ENCODE data around the gene LRIG1. TPM values are rescaled to one million over a fixed set of nuclear protein-coding genes. Genes with fewer than 3 reads are reported as not detected.

LRIG1 gene
- polyA plus RNA-seq, 1 donor from 2014 or later, result 10.6 TPM

GRCh38 chr3:66525771-66526170, 24.9 kb upstream of the LRIG1 start:
- Mint-ChIP-seq H3K4me3 (no peak overlapping the region), H3K27me3 (peaks cover 24% of the 10 kb centered on the region), H3K36me3 (peaks cover 4% of the 10 kb centered on the region), H3K4me1 (peaks cover 0 to 5% (median 4%) of the 10 kb centered on the region in 3 donors), H3K9me3 (peaks cover 0 to 2% (median 0%) of the 10 kb centered on the region in 3 donors), H3K27ac (no peak overlapping the region)

DNA sequence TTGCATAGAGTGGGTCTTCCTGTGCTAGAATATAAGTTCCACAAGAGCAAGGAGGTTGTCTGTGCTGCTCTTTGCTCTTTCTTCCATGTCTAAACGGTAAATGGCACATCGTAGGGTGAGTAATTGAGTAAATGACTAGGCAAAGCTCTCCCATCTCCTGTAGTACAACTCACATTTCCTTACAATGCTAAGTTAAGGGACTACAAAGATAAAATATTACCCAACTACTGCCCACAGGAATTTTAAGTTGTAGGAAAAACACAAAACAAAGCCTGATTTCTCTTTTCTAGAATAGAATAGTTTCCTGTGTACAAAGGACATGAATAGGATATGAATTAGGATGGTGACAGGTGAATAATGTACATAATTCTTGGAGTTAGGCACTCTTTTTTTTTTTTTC, 19.9 kb upstream of the LRIG1 start:
- H3K27ac Mint-ChIP-seq, result peak overlapping the region in 1 of 3 donors; percentile 1
- H3K9me3 Mint-ChIP-seq, result peaks cover 0 to 2% (median 0%) of the 10 kb centered on the region in 3 donors
- H3K4me3 Mint-ChIP-seq, result no peak overlapping the region
- H3K4me1 Mint-ChIP-seq, result peaks cover 0 to 5% (median 4%) of the 10 kb centered on the region in 3 donors
- peaks cover 2% of the 10 kb centered on the region for H3K36me3 Mint-ChIP-seq
- peaks cover 23% of the 10 kb centered on the region for H3K27me3 Mint-ChIP-seq

GRCh38 chr3:66518644-66519043, 17.8 kb upstream of the LRIG1 start:
- H3K9me3 Mint-ChIP-seq, result peaks cover 0 to 2% (median 0%) of the 10 kb centered on the region in 3 donors
- peaks cover 10% of the 10 kb centered on the region for H3K27me3 Mint-ChIP-seq
- no peak overlapping the region for H3K27ac Mint-ChIP-seq
- H3K36me3 Mint-ChIP-seq, result no peaks in the 10 kb centered on the region
- H3K4me1 Mint-ChIP-seq, result no peaks in the 10 kb centered on the region
- no peak overlapping the region for H3K4me3 Mint-ChIP-seq

- H3K9me3 Mint-ChIP-seq, result peaks cover 0 to 2% (median 0%) of the 10 kb centered on the region in 3 donors
- H3K27me3 Mint-ChIP-seq, result peaks cover 10% of the 10 kb centered on the region
- no peak overlapping the region for H3K4me3 Mint-ChIP-seq
- H3K4me1 Mint-ChIP-seq, result no peaks in the 10 kb centered on the region
- peak overlapping the region in 1 of 3 donors; percentile 15 for H3K27ac Mint-ChIP-seq
- no peaks in the 10 kb centered on the region for H3K36me3 Mint-ChIP-seq
These were observed 17.3 kb upstream of the LRIG1 start for GRCh38 chr3:66518126-66518525.

DNA sequence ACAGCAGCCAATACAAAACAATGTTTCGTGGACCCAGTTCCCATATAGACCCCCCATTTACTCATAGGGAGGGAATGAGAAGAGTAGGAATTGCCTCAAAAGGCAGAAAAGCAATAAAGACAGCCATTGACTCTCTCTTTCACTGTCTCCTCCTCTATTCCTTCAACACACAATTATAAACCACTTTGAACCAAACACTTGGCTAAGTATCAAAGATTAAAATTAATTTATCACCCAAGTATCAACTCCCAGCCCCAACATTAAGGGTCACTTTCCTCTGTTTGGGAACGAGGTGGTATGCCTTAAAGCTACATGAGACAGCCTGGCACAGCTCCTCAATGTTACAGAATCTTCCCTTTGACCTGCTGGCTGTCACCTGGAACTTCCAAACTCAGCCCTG, 16.4 kb upstream of the LRIG1 start:
- no peak overlapping the region for H3K4me3 Mint-ChIP-seq
- H3K36me3 Mint-ChIP-seq, result no peaks in the 10 kb centered on the region
- no peak overlapping the region for H3K27ac Mint-ChIP-seq
- H3K27me3 Mint-ChIP-seq, result peaks cover 12% of the 10 kb centered on the region
- H3K4me1 Mint-ChIP-seq, result no peaks in the 10 kb centered on the region
- H3K9me3 Mint-ChIP-seq, result peaks cover 0 to 2% (median 0%) of the 10 kb centered on the region in 3 donors

DNA sequence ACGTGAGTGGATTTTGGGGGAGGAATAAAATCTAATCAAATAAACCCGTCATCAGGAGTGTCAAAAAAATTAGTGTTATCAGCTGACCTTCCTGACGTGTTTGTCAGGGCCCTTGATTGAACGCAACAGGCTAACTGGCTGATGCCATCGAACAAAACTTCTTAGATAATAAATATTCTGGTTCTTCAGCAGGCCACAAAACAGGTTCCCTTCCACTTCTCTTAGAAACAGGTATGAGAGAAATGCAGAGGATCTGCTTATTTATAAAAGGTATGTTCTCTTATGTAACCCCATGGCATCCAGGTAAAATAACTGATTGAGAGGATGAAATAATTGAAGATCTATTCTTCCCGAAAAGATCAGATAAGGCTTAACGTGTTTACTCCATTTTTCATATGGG, 7.6 kb upstream of the LRIG1 start:
- H3K36me3 Mint-ChIP-seq, result no peaks in the 10 kb centered on the region
- H3K9me3 Mint-ChIP-seq, result no peaks in the 10 kb centered on the region
- peaks cover 4% of the 10 kb centered on the region for H3K27me3 Mint-ChIP-seq
- no peak overlapping the region for H3K4me3 Mint-ChIP-seq
- no peak overlapping the region for H3K27ac Mint-ChIP-seq
- H3K4me1 Mint-ChIP-seq, result no peaks in the 10 kb centered on the region

- no peaks in the 10 kb centered on the region for H3K9me3 Mint-ChIP-seq
- H3K4me3 Mint-ChIP-seq, result no peak overlapping the region
- no peaks in the 10 kb centered on the region for H3K36me3 Mint-ChIP-seq
- peaks cover 2% of the 10 kb centered on the region for H3K27me3 Mint-ChIP-seq
- peaks cover 0 to 4% (median 0%) of the 10 kb centered on the region in 3 donors for H3K4me1 Mint-ChIP-seq
- H3K27ac Mint-ChIP-seq, result no peak overlapping the region
These were observed 6.8 kb upstream of the LRIG1 start for GRCh38 chr3:66507423-66508260.

DNA sequence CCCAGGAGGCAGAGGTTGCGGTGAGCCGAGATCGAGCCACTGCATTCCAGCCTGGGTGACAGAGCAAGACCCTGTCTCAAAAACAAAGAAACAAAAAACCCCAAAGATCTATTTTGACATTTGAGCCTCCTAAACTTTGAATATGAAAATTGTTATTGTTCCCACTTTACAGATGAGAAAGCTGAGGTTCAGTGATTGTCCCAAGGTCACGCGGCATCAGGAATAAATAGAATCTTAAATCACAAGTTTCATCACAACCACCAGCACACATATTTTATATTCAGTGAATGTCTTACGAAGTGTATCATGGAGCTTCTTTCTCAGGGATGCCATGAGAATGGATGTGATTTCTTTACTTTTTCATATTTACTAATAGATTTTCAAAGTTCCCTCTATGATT, 5.3 kb upstream of the LRIG1 start:
- H3K4me1 Mint-ChIP-seq, result peaks cover 0 to 8% (median 6%) of the 10 kb centered on the region in 3 donors
- H3K4me3 Mint-ChIP-seq, result no peak overlapping the region
- peaks cover 2% of the 10 kb centered on the region for H3K36me3 Mint-ChIP-seq
- H3K9me3 Mint-ChIP-seq, result no peaks in the 10 kb centered on the region
- no peak overlapping the region for H3K27ac Mint-ChIP-seq
- peaks cover 2% of the 10 kb centered on the region for H3K27me3 Mint-ChIP-seq

DNA sequence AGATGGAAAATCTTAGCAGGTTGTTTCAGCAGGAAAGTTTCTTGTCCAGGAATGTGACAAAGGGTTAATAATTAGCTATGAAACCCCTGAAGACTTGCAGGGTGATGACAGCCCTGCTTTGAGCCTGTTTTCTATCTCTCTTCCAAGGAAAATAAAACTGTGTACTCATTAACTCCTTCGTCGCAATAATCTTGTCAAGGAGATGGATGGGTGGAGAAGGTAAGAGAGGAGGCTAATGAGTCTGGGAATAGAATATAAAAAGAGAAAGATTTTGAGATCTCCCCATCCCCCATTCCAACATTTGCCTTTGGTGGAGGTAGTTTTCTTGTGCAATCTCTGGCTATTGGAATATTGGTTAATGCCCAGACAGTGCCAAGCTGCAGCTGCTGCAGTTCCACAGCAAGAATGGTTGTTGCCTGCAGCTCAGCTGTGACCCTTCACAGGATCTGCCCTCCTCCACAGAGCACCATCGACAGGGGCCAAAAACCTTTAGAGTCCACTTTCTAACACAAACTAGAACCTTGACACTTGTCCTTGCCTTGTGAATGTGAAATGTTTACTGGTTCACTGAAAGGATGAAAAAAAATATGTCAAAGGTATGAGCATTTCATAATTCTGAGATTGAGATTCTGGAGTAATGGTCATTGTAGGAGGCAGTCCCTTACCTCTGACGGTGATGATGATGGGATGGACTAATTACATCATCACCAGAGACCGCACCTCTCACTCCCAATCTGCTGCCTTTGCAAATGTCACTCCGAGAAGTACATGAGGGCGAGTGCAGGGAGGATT, 4.2 kb upstream of the LRIG1 start:
- H3K4me3 Mint-ChIP-seq, result peak overlapping the region in 1 of 4 donors; percentile 44
- H3K9me3 Mint-ChIP-seq, result no peaks in the 10 kb centered on the region
- H3K27ac Mint-ChIP-seq, result no peak overlapping the region
- peaks cover 2% of the 10 kb centered on the region for H3K36me3 Mint-ChIP-seq
- H3K27me3 Mint-ChIP-seq, result peaks cover 2% of the 10 kb centered on the region
- peaks cover 0 to 11% (median 7%) of the 10 kb centered on the region in 3 donors for H3K4me1 Mint-ChIP-seq

DNA sequence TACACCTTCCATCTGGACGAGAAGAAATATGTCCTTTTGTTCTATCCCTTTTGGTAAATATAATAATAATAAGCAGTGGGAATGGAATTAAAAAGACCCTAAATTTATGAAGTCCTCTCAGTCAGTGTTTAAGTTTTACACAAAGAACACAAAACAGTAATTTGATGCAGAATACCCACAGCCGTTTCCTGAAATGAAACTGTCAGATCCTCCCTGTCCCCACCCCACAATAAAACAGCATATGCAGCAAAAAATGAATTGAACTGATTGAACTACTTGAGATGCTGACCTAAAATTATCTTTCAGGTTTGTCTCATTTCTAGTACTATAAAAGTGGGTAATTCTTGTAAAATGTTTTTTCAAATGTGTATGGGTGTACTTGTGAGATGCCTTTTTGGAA, 2.2 kb upstream of the LRIG1 start:
- H3K4me1 Mint-ChIP-seq, result peaks cover 7 to 17% (median 11%) of the 10 kb centered on the region in 3 donors
- H3K4me3 Mint-ChIP-seq, result peak overlapping the region in 1 of 4 donors; percentile 91
- H3K27ac Mint-ChIP-seq, result peak overlapping the region in 1 of 3 donors; percentile 59
- peaks cover 16% of the 10 kb centered on the region for H3K27me3 Mint-ChIP-seq
- H3K9me3 Mint-ChIP-seq, result no peaks in the 10 kb centered on the region
- H3K36me3 Mint-ChIP-seq, result peaks cover 2% of the 10 kb centered on the region

GRCh38 chr3:66502245-66502874, 1.5 kb upstream of the LRIG1 start:
- H3K4me3 Mint-ChIP-seq, result peak overlapping the region in 3 of 4 donors; percentile 25 to 91 (median 91)
- H3K4me1 Mint-ChIP-seq, result peaks cover 7 to 17% (median 11%) of the 10 kb centered on the region in 3 donors
- no peaks in the 10 kb centered on the region for H3K9me3 Mint-ChIP-seq
- H3K36me3 Mint-ChIP-seq, result peaks cover 2% of the 10 kb centered on the region
- peak overlapping the region in 1 of 3 donors; percentile 59 for H3K27ac Mint-ChIP-seq
- peaks cover 16% of the 10 kb centered on the region for H3K27me3 Mint-ChIP-seq

- Mint-ChIP-seq H3K36me3 (peaks cover 2% of the 10 kb centered on the region), H3K4me3 (peak overlapping the region; percentile 83 to 91 (median 88)), H3K9me3 (no peaks in the 10 kb centered on the region), H3K4me1 (peaks cover 7 to 18% (median 16%) of the 10 kb centered on the region in 3 donors), H3K27me3 (peaks cover 19% of the 10 kb centered on the region), H3K27ac (peak overlapping the region in 2 of 3 donors; percentile 63 to 92)
These were observed 842 bp upstream of the LRIG1 start for GRCh38 chr3:66501483-66502244.

GRCh38 chr3:66499881-66500575, 794 bp downstream of the LRIG1 start:
- H3K4me3 Mint-ChIP-seq, result peak overlapping the region; percentile 83 to 96 (median 94)
- H3K9me3 Mint-ChIP-seq, result no peaks in the 10 kb centered on the region
- H3K27me3 Mint-ChIP-seq, result peaks cover 34% of the 10 kb centered on the region
- H3K36me3 Mint-ChIP-seq, result peaks cover 2% of the 10 kb centered on the region
- H3K4me1 Mint-ChIP-seq, result peaks cover 7 to 23% (median 16%) of the 10 kb centered on the region in 3 donors
- H3K27ac Mint-ChIP-seq, result peak overlapping the region in 1 of 3 donors; percentile 75

Data from IgD-negative memory B cell (primary cell).